Activated naive CD4-positive, alpha-beta T cell treated with Interleukin-2 at 50 U/mL for 16 hours (primary cell): ENCODE results near the gene PRDM1.

Experiments
- DNase-seq: peaks from one replicate; pipeline ENCODE4 v3.0.0-alpha.2; 2020

PRDM1 gene

GRCh38 chr6:106085984-106086813 lies at the start of gene PRDM1:
Gene PRDM1, plus strand, starts transcription at chr6:106086336. Its CDS starts 218 bp downstream, at chr6:106086554.
- peak; percentile 86 for DNase-seq

GRCh38 chr6:106037060-106037459 lies 49.1 kb upstream of the PRDM1 start:
- no peak for DNase-seq

GRCh38 chr6:106039897-106040592 lies 46.1 kb upstream of the PRDM1 start:
- DNase-seq: no peak

DNA sequence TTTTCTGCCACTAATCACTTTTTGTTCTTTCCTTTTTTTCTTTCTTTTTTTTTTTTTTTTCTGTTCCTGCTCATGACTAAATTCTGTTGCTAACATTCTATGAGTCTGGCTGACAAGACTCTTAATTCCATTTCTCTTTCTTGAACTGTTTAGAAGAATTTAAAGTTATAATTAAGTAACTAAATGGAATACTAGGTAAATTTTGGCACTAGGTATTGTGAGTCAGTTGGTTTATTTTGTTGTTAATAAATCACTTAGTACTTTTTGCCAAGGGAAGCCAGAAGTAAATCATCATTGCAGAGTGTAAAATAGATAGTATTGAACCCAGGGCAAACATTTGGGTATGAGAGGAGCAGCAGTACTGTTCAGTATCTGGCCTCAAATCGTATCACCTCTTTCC lies 42.0 kb upstream of the PRDM1 start:
- DNase-seq: no peak

GRCh38 chr6:106045077-106045476 lies 41.1 kb upstream of the PRDM1 start:
- DNase-seq: no peak

- no peak for DNase-seq
These were observed 39.9 kb upstream of the PRDM1 start for GRCh38 chr6:106046116-106046853.

GRCh38 chr6:106046854-106047200 lies 39.3 kb upstream of the PRDM1 start:
- no peak for DNase-seq

DNA sequence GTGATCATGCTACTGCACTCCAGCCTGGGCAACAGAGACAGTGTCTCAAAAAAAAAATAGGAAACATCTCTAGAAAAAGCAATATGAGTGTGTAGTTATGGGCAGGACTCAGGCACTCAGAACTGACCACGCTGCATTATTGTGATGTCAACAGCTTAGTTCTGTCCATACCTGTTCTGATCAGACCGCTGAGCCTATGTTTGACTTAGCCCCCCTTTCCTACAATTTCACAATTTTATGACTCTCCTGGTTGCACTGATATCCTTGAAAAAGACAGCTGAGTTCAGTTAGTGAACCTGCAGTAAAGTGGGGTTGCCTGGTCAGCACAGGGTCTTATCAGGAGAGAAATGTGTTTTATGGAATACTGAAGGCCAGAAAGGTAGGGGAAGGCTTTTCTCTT lies 37.8 kb upstream of the PRDM1 start:
- DNase-seq: no peak

DNA sequence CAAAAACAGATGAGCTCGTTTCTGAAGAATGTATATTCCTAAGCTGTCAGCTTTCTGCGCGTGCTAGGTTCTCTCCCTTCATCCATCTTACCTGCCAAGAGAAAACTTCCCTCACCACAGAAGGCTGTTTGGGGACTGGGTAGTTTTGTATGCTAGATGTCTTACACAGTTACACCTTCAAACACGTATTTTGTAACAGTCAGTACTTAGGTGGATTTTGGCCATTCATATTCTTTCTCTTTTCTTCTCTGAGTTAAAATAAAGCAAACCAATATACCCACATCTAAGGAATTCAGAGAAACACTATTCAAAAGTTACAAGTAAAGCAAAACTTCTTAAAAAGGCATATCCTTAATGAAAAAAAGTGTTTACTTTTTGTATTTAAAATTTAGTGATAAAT lies 35.6 kb upstream of the PRDM1 start:
- no peak for DNase-seq

- DNase-seq: no peak
These were observed 34.9 kb upstream of the PRDM1 start for GRCh38 chr6:106051226-106051625.

GRCh38 chr6:106053484-106054205 lies 32.5 kb upstream of the PRDM1 start:
- no peak for DNase-seq

DNA sequence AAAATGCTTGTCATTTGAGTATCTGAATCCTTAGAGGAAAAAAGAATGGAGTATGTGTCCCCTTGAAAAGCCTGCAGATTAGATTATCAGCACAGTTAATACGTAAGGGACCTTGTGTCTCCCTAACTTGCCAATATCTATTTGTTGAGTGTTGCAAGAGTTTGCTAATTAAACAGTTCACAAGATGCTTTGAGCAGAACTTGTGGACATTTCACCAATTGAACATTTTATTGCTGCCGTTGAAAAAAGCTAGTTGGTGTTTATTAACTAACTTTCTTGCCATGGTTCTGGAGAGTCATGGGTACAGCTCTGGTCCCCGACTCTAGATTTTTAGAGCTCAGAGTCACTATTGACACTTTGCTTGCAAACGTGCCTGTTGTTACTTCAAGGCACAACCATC lies 30.6 kb upstream of the PRDM1 start:
- DNase-seq: no peak

DNA sequence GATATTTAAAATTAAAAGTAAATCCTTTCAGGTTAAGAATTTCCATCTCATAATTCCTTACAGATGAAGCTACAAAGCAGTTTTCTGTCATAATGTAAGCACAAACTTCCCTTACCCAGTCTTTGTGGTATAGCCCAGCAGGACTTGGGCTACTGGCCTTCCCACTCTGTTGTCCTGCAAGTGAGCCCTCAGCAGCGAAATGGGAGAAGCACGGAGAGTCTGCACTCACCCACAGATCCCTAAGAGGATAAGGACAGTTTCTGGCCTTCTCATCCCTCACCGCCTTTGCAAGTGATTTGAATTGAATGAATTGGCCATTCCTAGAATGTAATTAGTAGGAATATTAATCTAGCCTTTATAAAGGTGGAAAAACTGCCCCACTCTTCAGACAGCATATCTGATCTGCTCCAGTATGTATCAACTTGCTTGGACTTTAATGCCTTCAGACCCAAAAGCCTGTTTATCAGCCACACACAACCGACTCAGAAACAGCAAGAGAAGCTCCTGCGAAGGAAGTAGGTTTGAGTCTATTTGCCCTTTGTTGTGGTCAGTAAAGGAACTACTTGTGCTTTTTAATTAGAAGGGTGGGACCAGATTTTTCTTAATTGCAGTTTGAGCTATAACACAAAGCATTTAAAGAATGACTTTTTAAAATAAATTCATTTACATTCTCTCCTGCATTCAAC lies 29.9 kb upstream of the PRDM1 start:
- DNase-seq: no peak

- no peak for DNase-seq
These were observed 29.3 kb upstream of the PRDM1 start for GRCh38 chr6:106056746-106057390.

GRCh38 chr6:106059331-106059730 lies 26.8 kb upstream of the PRDM1 start:
- no peak for DNase-seq

GRCh38 chr6:106060167-106060566 lies 26.0 kb upstream of the PRDM1 start:
- no peak for DNase-seq

DNA sequence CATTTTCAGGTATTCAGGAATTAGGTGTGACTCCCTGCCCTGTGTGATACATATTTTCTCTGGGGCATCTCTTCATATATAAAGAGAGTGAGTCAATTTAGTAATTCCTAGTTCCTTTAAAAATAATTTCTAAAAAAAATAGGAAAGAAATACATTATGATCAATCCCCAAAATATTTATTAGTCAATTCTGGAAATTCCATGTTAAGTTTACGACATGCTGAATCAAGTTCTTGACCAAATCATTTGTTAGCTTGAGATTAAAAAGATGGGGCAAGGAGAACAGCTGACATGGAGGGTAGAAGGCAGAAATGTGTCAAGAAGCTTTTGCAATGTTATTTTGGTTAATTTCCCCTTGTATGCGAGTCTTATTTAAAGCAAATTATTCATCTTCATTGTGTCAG lies 22.7 kb upstream of the PRDM1 start:
- DNase-seq: no peak

- no peak for DNase-seq
These were observed 22.0 kb upstream of the PRDM1 start for GRCh38 chr6:106064142-106064541.

GRCh38 chr6:106064756-106065155 lies 21.4 kb upstream of the PRDM1 start:
- no peak for DNase-seq

- no peak for DNase-seq
These were observed 19.1 kb upstream of the PRDM1 start for GRCh38 chr6:106066989-106067388.

DNA sequence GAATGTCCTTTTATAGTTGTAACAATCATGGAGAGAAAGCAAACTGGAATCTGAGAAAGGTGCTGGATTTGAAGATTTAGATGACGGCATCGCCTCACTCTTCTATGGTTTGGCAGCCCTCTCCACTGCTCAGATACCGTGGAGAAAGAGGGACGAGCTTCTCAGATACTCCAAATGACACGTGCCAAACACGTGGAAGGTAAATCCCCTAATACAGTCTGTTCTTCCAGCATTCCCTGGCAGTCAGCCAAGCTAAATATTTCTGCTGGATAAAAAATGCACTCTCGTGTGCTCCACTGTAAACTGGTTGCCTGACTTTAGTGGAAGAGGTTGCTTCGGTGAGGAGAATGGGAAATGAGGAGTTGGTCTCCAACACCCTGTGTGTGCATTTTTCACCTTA lies 16.7 kb upstream of the PRDM1 start:
- DNase-seq: no peak

- no peak for DNase-seq
These were observed 15.5 kb upstream of the PRDM1 start for GRCh38 chr6:106070636-106071035.
